PC-3 (cell line): ENCODE results near the gene XAF1. TPM values are rescaled to one million over a fixed set of nuclear protein-coding genes. Genes with fewer than 3 reads are reported as not detected.

Experiments
- ATAC-seq: fragments of 200-7000 bp; cut with Tn5 transposase; 2 replicates; pipeline ENCODE4 v1.9.1; 2020; ENCODE audit warnings: mild to moderate bottlenecking, moderate library complexity
- Bru-seq: library from RNA; stranded (reverse); fragments of 400-500 nt; gene quantifications from one replicate; lab custom pipeline; 2021; lab: Mats Ljungman, UMichigan
- BruChase-seq, 2 experiments: library from RNA; stranded (reverse); fragments of 400-500 nt; gene quantifications; one replicate each; lab custom pipeline; 2021; lab: Mats Ljungman, UMichigan
- BruUV-seq: library from RNA; stranded (reverse); fragments of 400-500 nt; replicated peaks from 2 replicates; lab custom pipeline; 2021; lab: Mats Ljungman, UMichigan
- CTCF ChIA-PET: fragments of 300-600 bp; sonication (Branson Sonifier 250); formaldehyde crosslinking; loops from one replicate; lab custom pipeline; 2022; ENCODE audit warnings: antibody characterized with exemption; lab: Charles Lee
- POLR2A ChIA-PET: fragments of 300-600 bp; sonication (Branson Sonifier 250); formaldehyde crosslinking; loops from one replicate; lab custom pipeline; 2022; ENCODE audit warnings: antibody characterized with exemption; ENCODE audit not compliant: unreplicated experiment; lab: Charles Lee
- DNase-seq: peaks from one replicate; pipeline ENCODE4 v3.0.0-alpha.2; 2015
- H2AFZ ChIP-seq: fragments of 300-600 bp; sonication (generic); 2 replicates; pipeline ENCODE4 v1.6.0; 2016; ENCODE audit warnings: antibody characterized with exemption, low read length
- H3F3A ChIP-seq: fragments of 300-600 bp; sonication (generic); one replicate; pipeline ENCODE4 v1.6.0; 2017; ENCODE audit warnings: antibody characterized with exemption, low read length, control low read depth, mild to moderate bottlenecking; ENCODE audit not compliant: unreplicated experiment
- H3K27ac ChIP-seq: fragments of 300-600 bp; sonication (generic); 2 replicates; pipeline ENCODE4 v1.5.1; 2016; ENCODE audit warnings: mild to moderate bottlenecking, low read length
- H3K27me3 ChIP-seq: fragments of 300-600 bp; sonication (generic); 2 replicates; pipeline ENCODE4 v1.6.1; 2016; ENCODE audit warnings: low read length, mixed read lengths
- H3K36me3 ChIP-seq: fragments of 300-600 bp; sonication (generic); 2 replicates; pipeline ENCODE4 v1.6.1; 2016; ENCODE audit warnings: low read depth, mixed run types, low read length, mixed read lengths
- H3K4me1 ChIP-seq: fragments of 300-600 bp; sonication (generic); 2 replicates; pipeline ENCODE4 v1.5.1; 2016; ENCODE audit warnings: low read length; ENCODE audit not compliant: insufficient read depth
- H3K4me2 ChIP-seq: fragments of 300-600 bp; sonication (generic); 2 replicates; pipeline ENCODE4 v1.6.0; 2016; ENCODE audit warnings: low read length
- H3K4me3 ChIP-seq: fragments of 300-600 bp; sonication (generic); 2 replicates; pipeline ENCODE4 v1.5.1; 2016; ENCODE audit warnings: mild to moderate bottlenecking, low read length, mixed read lengths
- H3K79me2 ChIP-seq: fragments of 300-600 bp; sonication (generic); 2 replicates; pipeline ENCODE4 v1.6.1; 2017; ENCODE audit warnings: low read length, mixed read lengths
- H3K9ac ChIP-seq: fragments of 300-600 bp; sonication (generic); 2 replicates; pipeline ENCODE4 v1.6.0; 2016; ENCODE audit warnings: mild to moderate bottlenecking, low read length
- H3K9me2 ChIP-seq: fragments of 300-600 bp; sonication (generic); replicated peaks from 2 replicates; pipeline ENCODE4 v1.6.1; 2016; ENCODE audit warnings: mixed run types, low read length, mixed read lengths
- H3K9me3 ChIP-seq: fragments of 300-600 bp; sonication (generic); 2 replicates; pipeline ENCODE4 v1.6.1; 2016; ENCODE audit warnings: low read length, mixed read lengths
- H4K20me1 ChIP-seq: fragments of 300-600 bp; sonication (generic); 2 replicates; pipeline ENCODE4 v1.6.1; 2016; ENCODE audit warnings: low read length, mixed read lengths
- EZH2 ChIP-seq: fragments of 300-600 bp; sonication (generic); IDR thresholded peaks from one replicate; pipeline ENCODE4 v1.6.1; 2017; ENCODE audit warnings: antibody characterized with exemption, mild to moderate bottlenecking, low read length; ENCODE audit not compliant: unreplicated experiment
- EZH2phosphoT487 ChIP-seq: fragments of 300-600 bp; sonication (generic); IDR thresholded peaks from 2 replicates; pipeline ENCODE4 v1.6.1; 2018; ENCODE audit warnings: mild to moderate bottlenecking, antibody characterized with exemption, low read length, borderline replicate concordance
- intact Hi-C: fragments of 100-400 bp; cut with micrococcal nuclease; formaldehyde crosslinking; loops from 2 replicates; pipeline ENCODE4 v1.9.0; 2023
- long read RNA-seq: library from polyadenylated mRNA; unstranded; transcript quantifications from one replicate; pipeline ENCODE4 v2.0.0, GENCODE V29; 2021; ENCODE audit not compliant: unreplicated experiment
- total RNA-seq: library from RNA; depleted of rRNA; stranded (reverse); fragments of >200 nt; gene quantifications from 2 replicates; pipeline ENCODE4 v1.2.3, GENCODE V29; 2014; rRNA removed
- TF ChIP-seq, protein P1 (sequence below): fragments of 300-600 bp; sonication (generic); conservative IDR thresholded peaks from 2 replicates; pipeline ENCODE4 v1.5.1; 2017; ENCODE audit warnings: antibody characterized with exemption, low read depth, mild to moderate bottlenecking, low read length

Gene XAF1
- not detected in 2 replicates for total RNA-seq
- percentile 27 among the genes with signal in this experiment for Bru-seq, nascent RNA
- BruChase-seq, experiment 1, labeled RNA remaining after a 6-hour chase: percentile 33 among the genes with signal in this experiment
- percentile 44 among the genes with signal in this experiment for BruChase-seq, experiment 2, labeled RNA remaining after a 2-hour chase
- long read RNA-seq, partial matches to known transcripts: 2 of 7 reads
- long read RNA-seq, other reads (novel, unspliced or antisense): 5 of 7 reads

GRCh38 chr17:6755731-6756184, at the start of gene XAF1:
Gene XAF1, plus strand, starts transcription at chr17:6756046. Its CDS starts 33 bp downstream, at chr17:6756079.
- DNase-seq (no peak), ATAC-seq (no peak)
- Histone ChIP-seq H3K27ac (no peak within 1 kb of the TSS), H3K9me2 (no peaks in the 10 kb centered on the region), H3K9me3 (no peaks in the 10 kb centered on the region), H3K9ac (no peak within 1 kb of the TSS), H3K4me3 (no peak within 1 kb of the TSS), H3K4me2 (no peak within 1 kb of the TSS), H4K20me1 (no peaks in the 10 kb centered on the region), H3F3A (no peaks in the 10 kb centered on the region), H3K4me1 (peaks cover 21% of the 10 kb centered on the region), H2AFZ (no peak within 1 kb of the TSS), H3K79me2 (no peaks in the 10 kb centered on the region), H3K36me3 (no peaks in the 10 kb centered on the region), H3K27me3 (no peaks in the 10 kb centered on the region)
- ChIA-PET CTCF (no interaction called here), POLR2A (no interaction called here)
- BruUV-seq: no TSS peak
- intact Hi-C loops: no loop called here
- TF ChIP-seq EZH2phosphoT487 (no peak), EZH2 (no peak)
- TF ChIP-seq, protein P1, sequence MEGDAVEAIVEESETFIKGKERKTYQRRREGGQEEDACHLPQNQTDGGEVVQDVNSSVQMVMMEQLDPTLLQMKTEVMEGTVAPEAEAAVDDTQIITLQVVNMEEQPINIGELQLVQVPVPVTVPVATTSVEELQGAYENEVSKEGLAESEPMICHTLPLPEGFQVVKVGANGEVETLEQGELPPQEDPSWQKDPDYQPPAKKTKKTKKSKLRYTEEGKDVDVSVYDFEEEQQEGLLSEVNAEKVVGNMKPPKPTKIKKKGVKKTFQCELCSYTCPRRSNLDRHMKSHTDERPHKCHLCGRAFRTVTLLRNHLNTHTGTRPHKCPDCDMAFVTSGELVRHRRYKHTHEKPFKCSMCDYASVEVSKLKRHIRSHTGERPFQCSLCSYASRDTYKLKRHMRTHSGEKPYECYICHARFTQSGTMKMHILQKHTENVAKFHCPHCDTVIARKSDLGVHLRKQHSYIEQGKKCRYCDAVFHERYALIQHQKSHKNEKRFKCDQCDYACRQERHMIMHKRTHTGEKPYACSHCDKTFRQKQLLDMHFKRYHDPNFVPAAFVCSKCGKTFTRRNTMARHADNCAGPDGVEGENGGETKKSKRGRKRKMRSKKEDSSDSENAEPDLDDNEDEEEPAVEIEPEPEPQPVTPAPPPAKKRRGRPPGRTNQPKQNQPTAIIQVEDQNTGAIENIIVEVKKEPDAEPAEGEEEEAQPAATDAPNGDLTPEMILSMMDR: no peak

- Histone ChIP-seq H3K4me1 (no peaks in the 10 kb centered on the region), H3K4me3 (no peak overlapping the region), H3K79me2 (no peaks in the 10 kb centered on the region), H3F3A (no peaks in the 10 kb centered on the region), H3K9me2 (no peaks in the 10 kb centered on the region), H3K27me3 (no peaks in the 10 kb centered on the region), H3K36me3 (no peaks in the 10 kb centered on the region), H4K20me1 (no peaks in the 10 kb centered on the region), H3K9me3 (no peaks in the 10 kb centered on the region), H2AFZ (no peak overlapping the region), H3K4me2 (no peak overlapping the region), H3K9ac (no peak overlapping the region), H3K27ac (no peak overlapping the region)
- ChIA-PET POLR2A (no interaction called here), CTCF (no interaction called here)
- DNase-seq (no peak), ATAC-seq (no peak)
- TF ChIP-seq EZH2phosphoT487 (no peak), EZH2 (no peak)
- TF ChIP-seq, protein P1: no peak
- BruUV-seq: no TSS peak
- intact Hi-C loops: no loop called here
These were observed 49.3 kb upstream of the XAF1 start for GRCh38 chr17:6706499-6706898.

DNA sequence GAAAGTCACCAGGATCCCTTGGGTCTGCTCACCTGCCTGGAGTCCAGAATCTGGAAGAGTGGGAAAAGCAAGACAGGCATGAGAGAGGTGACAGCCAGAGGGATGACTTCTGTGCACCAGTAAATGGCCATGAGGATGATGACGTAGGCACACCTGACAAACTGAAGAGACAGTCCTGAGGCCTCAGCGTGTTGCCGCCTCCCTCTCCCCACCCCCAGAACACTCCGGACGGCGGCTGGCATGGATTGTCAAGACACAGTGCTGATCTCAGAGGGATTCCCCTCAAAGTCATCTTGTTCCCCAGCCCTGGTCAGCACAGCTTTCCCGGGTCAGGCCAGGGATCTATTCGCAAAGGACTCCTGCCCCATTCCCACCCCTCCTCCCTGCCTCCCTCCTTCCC, 48.9 kb upstream of the XAF1 start:
- DNase-seq: no peak
- CTCF ChIA-PET: no interaction called here
- no peak overlapping the region for H3K4me2 ChIP-seq
- H3F3A ChIP-seq: no peaks in the 10 kb centered on the region
- H3K79me2 ChIP-seq: no peaks in the 10 kb centered on the region
- no peak for ATAC-seq
- H3K27me3 ChIP-seq: no peaks in the 10 kb centered on the region
- TF ChIP-seq, protein P1: no peak
- no peak for TF ChIP-seq EZH2
- no peaks in the 10 kb centered on the region for H3K9me2 ChIP-seq
- POLR2A ChIA-PET: no interaction called here
- H4K20me1 ChIP-seq: no peaks in the 10 kb centered on the region
- H3K9ac ChIP-seq: no peak overlapping the region
- H3K9me3 ChIP-seq: no peaks in the 10 kb centered on the region
- intact Hi-C loops: no loop called here
- no peak overlapping the region for H2AFZ ChIP-seq
- H3K4me3 ChIP-seq: no peak overlapping the region
- no peak overlapping the region for H3K27ac ChIP-seq
- BruUV-seq: no TSS peak
- H3K4me1 ChIP-seq: no peaks in the 10 kb centered on the region
- H3K36me3 ChIP-seq: no peaks in the 10 kb centered on the region
